Right atrium auricular region (tissue), 2 donors: ENCODE measurements around the gene METTL23. TPM values are rescaled to one million over a fixed set of nuclear protein-coding genes. Genes with fewer than 3 reads are reported as not detected.
A peak's percentile ranks its signal among the peaks of the same experiment; 100 is the strongest.
"Not testable (repeated sequence)": the region's sequence is repeated elsewhere in the genome, so short reads cannot be mapped to it uniquely, and the experiment has no call there.

ENCODE experiments used
- DNase-seq: peaks from one replicate; pipeline ENCODE4 v3.0.0-alpha.2; 2019; ENCODE audit warnings: low spot score
- H3K27ac ChIP-seq, 2 donors: fragments of 200-600 bp; sonication (generic); 1 replicate in 1 of 2; 2 replicates in 1 of 2; pipeline ENCODE4 v1.5.1; 2016 to 2019
- H3K27me3 ChIP-seq, 2 donors: fragments of 200-600 bp; sonication (generic); one replicate each; pipeline versions ENCODE4 v1.5.1 to v1.6.0; 2017 to 2019
- H3K36me3 ChIP-seq: fragments of 200-600 bp; sonication (generic); one replicate; pipeline ENCODE4 v1.5.1; 2016
- H3K4me1 ChIP-seq, 2 donors: fragments of 200-600 bp; sonication (generic); one replicate each; pipeline versions ENCODE4 v1.5.1 to v1.6.0; 2017 to 2019
- H3K4me3 ChIP-seq, 2 donors: fragments of 200-600 bp; sonication (generic); 1 replicate in 1 of 2; 2 replicates in 1 of 2; pipeline ENCODE4 v1.5.1; 2017 to 2019; ENCODE audit warnings: mild to moderate bottlenecking in 1 of 2, moderate library complexity in 1 of 2
- H3K9me3 ChIP-seq, 2 donors: fragments of 200-600 bp; sonication (generic); one replicate each; pipeline ENCODE4 v1.5.1; 2019
- total RNA-seq, 2 donors: library from RNA; depleted of rRNA; stranded (reverse); fragments of >200 nt; gene quantifications; one replicate each; pipeline ENCODE4 v1.1.0, GENCODE V29; 2016
- TF ChIP-seq, protein P1 (sequence below), 2 donors: fragments of 200-600 bp; sonication (generic); IDR thresholded peaks; one replicate each; pipeline ENCODE4 v1.5.1; 2019; ENCODE audit warnings: antibody characterized with exemption in 2 of 2

METTL23 gene
- total RNA-seq, 2 donors from 2014 or later: 22.6 to 26.8 TPM

GRCh38 chr17:76710863-76711611 lies 15.6 kb upstream of the METTL23 start, which contains the start of gene MXRA7:
Gene MXRA7 (minus strand): TSS chr17:76710965. CDS start chr17:76710946, 19 bp downstream.
- H3K4me3 ChIP-seq: peak within 1 kb of the TSS; percentile 62 to 90
- no peaks in the 10 kb centered on the region for H3K9me3 ChIP-seq
- peak; percentile 79 for DNase-seq
- H3K27me3 ChIP-seq: no peaks in the 10 kb centered on the region
- peaks cover 0 to 73% of the 10 kb centered on the region in 2 donors for H3K4me1 ChIP-seq
- peaks cover 26% of the 10 kb centered on the region for H3K36me3 ChIP-seq
- H3K27ac ChIP-seq: peak within 1 kb of the TSS; percentile 98
- TF ChIP-seq, protein P1, sequence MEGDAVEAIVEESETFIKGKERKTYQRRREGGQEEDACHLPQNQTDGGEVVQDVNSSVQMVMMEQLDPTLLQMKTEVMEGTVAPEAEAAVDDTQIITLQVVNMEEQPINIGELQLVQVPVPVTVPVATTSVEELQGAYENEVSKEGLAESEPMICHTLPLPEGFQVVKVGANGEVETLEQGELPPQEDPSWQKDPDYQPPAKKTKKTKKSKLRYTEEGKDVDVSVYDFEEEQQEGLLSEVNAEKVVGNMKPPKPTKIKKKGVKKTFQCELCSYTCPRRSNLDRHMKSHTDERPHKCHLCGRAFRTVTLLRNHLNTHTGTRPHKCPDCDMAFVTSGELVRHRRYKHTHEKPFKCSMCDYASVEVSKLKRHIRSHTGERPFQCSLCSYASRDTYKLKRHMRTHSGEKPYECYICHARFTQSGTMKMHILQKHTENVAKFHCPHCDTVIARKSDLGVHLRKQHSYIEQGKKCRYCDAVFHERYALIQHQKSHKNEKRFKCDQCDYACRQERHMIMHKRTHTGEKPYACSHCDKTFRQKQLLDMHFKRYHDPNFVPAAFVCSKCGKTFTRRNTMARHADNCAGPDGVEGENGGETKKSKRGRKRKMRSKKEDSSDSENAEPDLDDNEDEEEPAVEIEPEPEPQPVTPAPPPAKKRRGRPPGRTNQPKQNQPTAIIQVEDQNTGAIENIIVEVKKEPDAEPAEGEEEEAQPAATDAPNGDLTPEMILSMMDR (IDR thresholded peaks at IDR 0.05): no peak

- Histone ChIP-seq H3K27ac (peak overlapping the region; percentile 79 to 87), H3K4me1 (peaks cover 0 to 77% of the 10 kb centered on the region in 2 donors), H3K36me3 (peaks cover 39% of the 10 kb centered on the region)
- H3K9me3 ChIP-seq, H3K4me3 ChIP-seq, DNase-seq, H3K27me3 ChIP-seq: not testable (repeated sequence)
These were observed 14.3 kb upstream of the METTL23 start for GRCh38 chr17:76712321-76712720.

DNA sequence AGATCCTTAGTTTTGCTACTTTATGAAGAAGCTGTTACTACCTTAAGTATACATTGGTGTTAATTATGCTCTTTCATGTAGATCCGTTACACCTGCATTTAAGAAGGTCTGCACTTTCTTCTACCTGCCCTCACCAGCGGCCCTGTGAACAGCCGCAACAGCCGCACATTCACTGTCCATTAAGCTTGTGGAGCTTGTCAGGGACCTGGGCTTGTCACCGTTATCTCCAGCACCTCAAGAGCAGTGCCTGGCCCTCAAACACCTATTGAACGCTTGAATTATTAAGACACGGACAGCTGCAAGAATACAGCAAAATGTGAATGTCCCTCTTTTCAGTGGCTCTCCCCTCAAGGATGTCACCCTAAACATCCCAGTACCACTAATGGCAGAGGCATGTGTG lies 12.9 kb upstream of the METTL23 start:
- no peak overlapping the region for H3K4me3 ChIP-seq
- DNase-seq: no peak
- H3K36me3 ChIP-seq: peaks cover 53% of the 10 kb centered on the region
- no peaks in the 10 kb centered on the region for H3K27me3 ChIP-seq
- H3K27ac ChIP-seq: peak overlapping the region; percentile 78 to 79
- no peaks in the 10 kb centered on the region for H3K9me3 ChIP-seq
- TF ChIP-seq, protein P1 (IDR thresholded peaks at IDR 0.05): no peak
- H3K4me1 ChIP-seq: peaks cover 0 to 66% of the 10 kb centered on the region in 2 donors

GRCh38 chr17:76714336-76714735 lies 12.3 kb upstream of the METTL23 start:
- TF ChIP-seq, protein P1 (IDR thresholded peaks at IDR 0.05): no peak
- Histone ChIP-seq H3K36me3 (peaks cover 59% of the 10 kb centered on the region), H3K9me3 (no peaks in the 10 kb centered on the region), H3K4me3 (no peak overlapping the region), H3K27me3 (no peaks in the 10 kb centered on the region), H3K27ac (peak overlapping the region; percentile 78 to 79), H3K4me1 (peaks cover 0 to 61% of the 10 kb centered on the region in 2 donors)
- no peak for DNase-seq

DNA sequence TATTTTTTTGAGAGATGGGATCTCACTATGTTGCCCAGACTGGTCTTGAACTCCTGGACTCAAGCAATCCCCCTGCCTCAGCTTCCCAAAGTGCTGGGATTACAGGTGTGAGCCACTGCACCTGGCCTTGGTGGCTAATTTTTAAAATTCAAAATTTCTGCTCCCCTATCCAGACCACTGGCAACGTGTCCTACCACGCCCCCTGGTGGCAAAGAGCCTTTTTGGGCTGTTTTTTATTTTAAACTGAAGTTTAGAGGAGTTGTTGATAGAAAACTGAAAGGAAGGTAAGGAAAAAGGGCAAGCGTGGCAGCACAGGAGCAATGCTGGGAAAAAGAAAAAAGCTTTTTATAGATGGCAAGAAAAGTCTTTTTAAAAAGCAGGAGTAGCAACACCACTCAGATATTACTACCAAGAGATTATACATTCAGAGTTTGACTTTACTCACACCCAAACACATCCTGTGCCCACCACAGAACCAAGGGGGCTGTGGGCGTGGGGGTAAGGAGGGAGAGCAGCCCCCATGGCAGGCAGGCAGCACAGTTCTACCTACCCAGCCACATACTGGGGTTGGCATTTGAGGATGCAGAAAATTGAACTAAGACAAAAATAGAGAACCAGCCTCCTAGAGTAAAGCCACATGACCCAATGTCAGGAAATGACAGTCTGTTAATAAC lies 11.7 kb upstream of the METTL23 start:
- Histone ChIP-seq H3K4me1 (peaks cover 0 to 55% of the 10 kb centered on the region in 2 donors), H3K27me3 (no peaks in the 10 kb centered on the region), H3K36me3 (peaks cover 65% of the 10 kb centered on the region), H3K27ac (peak overlapping the region; percentile 78 to 79), H3K4me3 (no peak overlapping the region), H3K9me3 (no peaks in the 10 kb centered on the region)
- peak; percentile 84 for DNase-seq
- TF ChIP-seq, protein P1 (IDR thresholded peaks at IDR 0.05): peak; percentile 78 to 91

DNA sequence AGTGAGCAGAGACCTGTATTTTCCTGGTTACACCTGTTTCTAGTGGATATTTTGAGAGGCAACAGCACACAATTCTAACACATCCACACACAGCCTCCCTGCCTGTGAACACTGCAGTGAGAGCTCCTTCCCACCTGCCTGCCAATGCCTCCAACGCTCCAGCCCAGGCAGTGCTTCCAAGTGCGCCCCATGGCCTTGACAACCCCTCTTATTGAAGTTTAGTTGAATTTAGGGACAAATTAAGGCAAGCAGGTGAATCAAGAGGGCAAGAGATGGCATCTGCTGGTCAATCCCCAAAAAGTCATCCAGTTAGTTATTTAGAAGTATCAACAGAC lies 11.2 kb upstream of the METTL23 start:
- Histone ChIP-seq H3K9me3 (no peaks in the 10 kb centered on the region), H3K4me3 (no peak overlapping the region), H3K4me1 (peaks cover 0 to 52% of the 10 kb centered on the region in 2 donors), H3K27me3 (no peaks in the 10 kb centered on the region), H3K27ac (peak overlapping the region; percentile 78 to 79), H3K36me3 (peaks cover 70% of the 10 kb centered on the region)
- TF ChIP-seq, protein P1 (IDR thresholded peaks at IDR 0.05): no peak
- no peak for DNase-seq
